CD4-positive, alpha-beta T cell (primary cell): ENCODE data around the gene FAM78A. TPM values are rescaled to one million over a fixed set of nuclear protein-coding genes. Genes with fewer than 3 reads are reported as not detected.

Experiments used
- ATAC-seq: fragments of 200-7000 bp; cut with Tn5 transposase; one replicate; pipeline ENCODE4 v1.10.0; 2022; ENCODE audit warnings: mild to moderate bottlenecking; ENCODE audit not compliant: poor library complexity
- CTCF ChIA-PET: fragments of 350-600 bp; sonication (Branson Sonifier 250); formaldehyde crosslinking; loops from one replicate; lab custom pipeline; 2021; ENCODE audit warnings: antibody characterized with exemption, inconsistent platforms; lab: Charles Lee
- POLR2A ChIA-PET: fragments of 350-600 bp; sonication (Branson Sonifier 250); formaldehyde crosslinking; loops from one replicate; lab custom pipeline; 2021; ENCODE audit warnings: antibody characterized with exemption, inconsistent platforms; lab: Charles Lee
- DNase-seq, 14 experiments: peaks; one replicate each; pipeline ENCODE4 v3.0.0-alpha.2; 2013 to 2020; ENCODE audit warnings: mixed read lengths in 2 of 14
- H3K27ac ChIP-seq, 2 donors: one replicate each; pipeline versions ENCODE4 v1.5.1 to v1.7.0; 2013; ENCODE audit warnings: low read length in 2 of 2, low read depth in 1 of 2, mild to moderate bottlenecking in 1 of 2
- H3K27me3 ChIP-seq, 2 experiments: 1 replicate in 1 of 2; 2 replicates in 1 of 2; pipeline versions ENCODE4 v1.6.1 to v1.7.0; 2013; ENCODE audit warnings: low read length in 2 of 2, control low read depth in 1 of 2, mild to moderate bottlenecking in 1 of 2, moderate library complexity in 1 of 2; ENCODE audit not compliant: insufficient read depth in 2 of 2, control insufficient read depth in 1 of 2
- H3K36me3 ChIP-seq: one replicate; pipeline ENCODE4 v1.6.1; 2013; ENCODE audit warnings: low read length, control low read depth; ENCODE audit not compliant: insufficient read depth
- H3K4me1 ChIP-seq: one replicate; pipeline ENCODE4 v1.6.1; 2013; ENCODE audit warnings: low read length, control low read depth; ENCODE audit not compliant: insufficient read depth
- H3K4me3 ChIP-seq: one replicate; pipeline ENCODE4 v1.5.1; 2013; ENCODE audit warnings: mild to moderate bottlenecking, low read length, moderate library complexity
- H3K9me3 ChIP-seq, 2 experiments: 1 replicate in 1 of 2; 2 replicates in 1 of 2; pipeline versions ENCODE4 v1.6.1 to v1.7.0; 2013; ENCODE audit warnings: low read length in 2 of 2, mild to moderate bottlenecking in 2 of 2, control low read depth in 1 of 2, moderate library complexity in 1 of 2; ENCODE audit not compliant: control insufficient read depth in 1 of 2, insufficient read depth in 1 of 2
- H3K27ac Mint-ChIP-seq: one replicate; pipeline ENCODE4 v1.8.0; 2020; ENCODE audit warnings: mixed read lengths
- H3K27me3 Mint-ChIP-seq: one replicate; pipeline ENCODE4 v1.8.0; 2021; ENCODE audit warnings: mixed read lengths
- H3K36me3 Mint-ChIP-seq: one replicate; pipeline ENCODE4 v1.8.0; 2021; ENCODE audit warnings: low read depth, mixed read lengths
- H3K4me1 Mint-ChIP-seq: one replicate; pipeline ENCODE4 v1.8.0; 2021; ENCODE audit warnings: low read depth, mixed read lengths
- H3K4me3 Mint-ChIP-seq: one replicate; pipeline ENCODE4 v1.8.0; 2020; ENCODE audit warnings: mild to moderate bottlenecking, mixed read lengths
- H3K9me3 Mint-ChIP-seq: one replicate; pipeline ENCODE4 v1.8.0; 2020; ENCODE audit warnings: mixed read lengths
- CTCF ChIP-seq: fragments of 200-600 bp; IDR thresholded peaks from one replicate; pipeline ENCODE4 v1.8.0; 2022; ENCODE audit warnings: antibody characterized with exemption, mild to moderate bottlenecking
- intact Hi-C, 2 experiments: fragments of 100-400 bp; cut with DNase I in 1 of 2; cut with micrococcal nuclease in 1 of 2; formaldehyde crosslinking; loops; one replicate each; pipeline versions ENCODE4 v1.15.1 to v1.9.0; 2023 to 2025; cut with DNase I, micrococcal nuclease
- total RNA-seq, 174 experiments: library from RNA in 2 of 174; stranded (reverse) in 2 of 174; gene quantifications; one replicate each; pipeline ENCODE4 v1.2.3 and lab custom pipeline; 2021 to 2026

FAM78A gene
- total RNA-seq, 2 experiments from 2014 or later = 62.4 to 62.7 TPM

- TF ChIP-seq CTCF = no peak
- ATAC-seq = no peak
- Histone ChIP-seq H3K27ac (no peak overlapping the region), H3K4me3 (no peak overlapping the region), H3K4me1 (peaks cover 77% of the 10 kb centered on the region), H3K9me3 (no peaks in the 10 kb centered on the region), H3K27me3 (no peaks in the 10 kb centered on the region), H3K36me3 (peaks cover 27% of the 10 kb centered on the region)
- POLR2A ChIA-PET = interaction anchor here (1.0 to 10.1 kb wide), 4 partner anchors 19 to 44 kb away, joined by 4 to 132 read pairs (median 68); partner anchors contain the start of gene FAM78A
- intact Hi-C loops = loop anchor here in 1 of 2 experiments (5.0 to 10.0 kb wide), 2 partner anchors 53 to 99 kb away; no protein-coding TSS in a partner anchor
- H3K27me3 Mint-ChIP-seq = no peaks in the 10 kb centered on the region
- CTCF ChIA-PET = interaction anchor here (1.1 kb wide), 1 partner anchor 33 kb away, joined by 3 read pairs; no protein-coding TSS in a partner anchor
- peaks cover 51% of the 10 kb centered on the region for H3K4me1 Mint-ChIP-seq
- no peak for DNase-seq
- peaks cover 46% of the 10 kb centered on the region for H3K36me3 Mint-ChIP-seq
- no peaks in the 10 kb centered on the region for H3K9me3 Mint-ChIP-seq
- no peak overlapping the region for H3K4me3 Mint-ChIP-seq
- H3K27ac Mint-ChIP-seq = peak overlapping the region; percentile 95
Observed at GRCh38 chr9:131235480-131235851, 40.8 kb downstream of the FAM78A start.

- peaks cover 46% of the 10 kb centered on the region for H3K4me1 Mint-ChIP-seq
- peak overlapping the region in 1 of 2 donors; percentile 70 for H3K27ac ChIP-seq
- CTCF ChIA-PET = interaction anchor here (0.6 to 1.1 kb wide), 2 partner anchors 33 to 36 kb away, joined by 3 read pairs; no protein-coding TSS in a partner anchor
Observed at GRCh38 chr9:131234799-131235479, 41.4 kb downstream of the FAM78A start.

DNA sequence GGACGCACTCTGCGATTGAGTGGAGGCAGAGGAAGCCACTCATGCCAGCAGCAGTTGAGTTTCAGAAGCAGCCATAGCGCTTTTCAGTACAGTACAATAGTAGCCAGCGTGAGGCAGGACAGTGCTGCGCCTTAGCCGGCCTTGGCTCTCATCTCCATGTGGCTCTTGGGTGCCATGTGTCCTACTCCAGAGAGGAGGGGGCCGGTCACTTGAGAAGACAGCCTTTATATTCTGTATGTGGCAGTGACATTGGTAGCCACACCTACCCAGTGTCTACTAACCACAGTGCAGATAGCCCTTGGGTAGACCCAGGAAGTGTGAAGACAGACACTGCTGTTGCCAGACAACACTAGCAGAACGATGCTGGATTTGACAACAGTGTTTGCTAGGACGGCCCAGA lies 42.3 kb downstream of the FAM78A start:
- ATAC-seq = peak; percentile 16
- Mint-ChIP-seq H3K27ac (peak overlapping the region; percentile 95), H3K4me1 (peaks cover 38% of the 10 kb centered on the region), H3K27me3 (no peaks in the 10 kb centered on the region), H3K4me3 (peak overlapping the region; percentile 81), H3K36me3 (peaks cover 60% of the 10 kb centered on the region), H3K9me3 (no peaks in the 10 kb centered on the region)
- TF ChIP-seq CTCF = no peak
- Histone ChIP-seq H3K27ac (peak overlapping the region; percentile 23 to 70), H3K4me3 (peak overlapping the region; percentile 34), H3K4me1 (peaks cover 63% of the 10 kb centered on the region), H3K27me3 (no peaks in the 10 kb centered on the region), H3K36me3 (peaks cover 38% of the 10 kb centered on the region), H3K9me3 (no peaks in the 10 kb centered on the region)
- peak in 3 of 14 experiments; percentile 45 to 71 (median 55) for DNase-seq
- intact Hi-C loops = loop anchor here in 1 of 2 experiments (10.0 kb wide), 1 partner anchor 101 kb away; no protein-coding TSS in a partner anchor
- ChIA-PET POLR2A (interaction anchor here (2.2 to 10.1 kb wide), 3 partner anchors 21 to 38 kb away, joined by 5 to 132 read pairs (median 130); partner anchors contain the start of gene FAM78A), CTCF (no interaction called here)

More at GRCh38 chr9:131234799-131235479, 41.4 kb downstream of the FAM78A start:
- intact Hi-C loops = loop anchor here in 1 of 2 experiments (5.0 to 10.0 kb wide), 2 partner anchors 53 to 100 kb away; no protein-coding TSS in a partner anchor
- Mint-ChIP-seq H3K9me3 (no peaks in the 10 kb centered on the region), H3K27me3 (no peaks in the 10 kb centered on the region), H3K36me3 (peaks cover 51% of the 10 kb centered on the region), H3K4me3 (no peak overlapping the region), H3K27ac (peak overlapping the region; percentile 95)
- H3K27me3 ChIP-seq = no peaks in the 10 kb centered on the region
- H3K4me3 ChIP-seq = no peak overlapping the region
- peaks cover 72% of the 10 kb centered on the region for H3K4me1 ChIP-seq
- no peak for TF ChIP-seq CTCF
- POLR2A ChIA-PET = interaction anchor here (1.0 to 10.1 kb wide), 4 partner anchors 20 to 44 kb away, joined by 4 to 132 read pairs (median 68); partner anchors contain the start of gene FAM78A
- DNase-seq (no peak), ATAC-seq (no peak)
- peaks cover 31% of the 10 kb centered on the region for H3K36me3 ChIP-seq
- H3K9me3 ChIP-seq = no peaks in the 10 kb centered on the region
